ENCODE results near the gene IRGQ.

- TF ChIP-seq GATA1 (IDR thresholded peaks at IDR 0.05; ENCODE audit: low read depth, low read length) = no peak
- TF ChIP-seq POLR2A (IDR thresholded peaks at IDR 0.05; ENCODE audit: low read length) = no peak
Measured at GRCh38 chr19:43605875-43606568, 10.1 kb upstream of the IRGQ start.

Data from erythroblast (primary cell).